LNCaP clone FGC (cell line): ENCODE measurements around the gene ZNF800.
"Not testable (repeated sequence)": the region's sequence is repeated elsewhere in the genome, so short reads cannot be mapped to it uniquely, and the experiment has no call there.

Experiments used
- DNase-seq: peaks from one replicate; pipeline ENCODE4 v3.0.0-alpha.2; 2011; ENCODE audit warnings: low read depth
- H3K4me3 ChIP-seq: 2 replicates; pipeline ENCODE4 v1.5.1; 2011; ENCODE audit warnings: mild to moderate bottlenecking, low read depth, low read length, control low read depth
- TF ChIP-seq, protein P1 (sequence below): IDR thresholded peaks from 2 replicates; pipeline ENCODE4 v1.5.1; 2012; ENCODE audit warnings: mild to moderate bottlenecking; ENCODE audit not compliant: control insufficient read depth, insufficient read depth; ENCODE audit errors: extremely low read depth

Gene ZNF800, protein sequence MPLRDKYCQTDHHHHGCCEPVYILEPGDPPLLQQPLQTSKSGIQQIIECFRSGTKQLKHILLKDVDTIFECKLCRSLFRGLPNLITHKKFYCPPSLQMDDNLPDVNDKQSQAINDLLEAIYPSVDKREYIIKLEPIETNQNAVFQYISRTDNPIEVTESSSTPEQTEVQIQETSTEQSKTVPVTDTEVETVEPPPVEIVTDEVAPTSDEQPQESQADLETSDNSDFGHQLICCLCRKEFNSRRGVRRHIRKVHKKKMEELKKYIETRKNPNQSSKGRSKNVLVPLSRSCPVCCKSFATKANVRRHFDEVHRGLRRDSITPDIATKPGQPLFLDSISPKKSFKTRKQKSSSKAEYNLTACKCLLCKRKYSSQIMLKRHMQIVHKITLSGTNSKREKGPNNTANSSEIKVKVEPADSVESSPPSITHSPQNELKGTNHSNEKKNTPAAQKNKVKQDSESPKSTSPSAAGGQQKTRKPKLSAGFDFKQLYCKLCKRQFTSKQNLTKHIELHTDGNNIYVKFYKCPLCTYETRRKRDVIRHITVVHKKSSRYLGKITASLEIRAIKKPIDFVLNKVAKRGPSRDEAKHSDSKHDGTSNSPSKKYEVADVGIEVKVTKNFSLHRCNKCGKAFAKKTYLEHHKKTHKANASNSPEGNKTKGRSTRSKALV

DNA sequence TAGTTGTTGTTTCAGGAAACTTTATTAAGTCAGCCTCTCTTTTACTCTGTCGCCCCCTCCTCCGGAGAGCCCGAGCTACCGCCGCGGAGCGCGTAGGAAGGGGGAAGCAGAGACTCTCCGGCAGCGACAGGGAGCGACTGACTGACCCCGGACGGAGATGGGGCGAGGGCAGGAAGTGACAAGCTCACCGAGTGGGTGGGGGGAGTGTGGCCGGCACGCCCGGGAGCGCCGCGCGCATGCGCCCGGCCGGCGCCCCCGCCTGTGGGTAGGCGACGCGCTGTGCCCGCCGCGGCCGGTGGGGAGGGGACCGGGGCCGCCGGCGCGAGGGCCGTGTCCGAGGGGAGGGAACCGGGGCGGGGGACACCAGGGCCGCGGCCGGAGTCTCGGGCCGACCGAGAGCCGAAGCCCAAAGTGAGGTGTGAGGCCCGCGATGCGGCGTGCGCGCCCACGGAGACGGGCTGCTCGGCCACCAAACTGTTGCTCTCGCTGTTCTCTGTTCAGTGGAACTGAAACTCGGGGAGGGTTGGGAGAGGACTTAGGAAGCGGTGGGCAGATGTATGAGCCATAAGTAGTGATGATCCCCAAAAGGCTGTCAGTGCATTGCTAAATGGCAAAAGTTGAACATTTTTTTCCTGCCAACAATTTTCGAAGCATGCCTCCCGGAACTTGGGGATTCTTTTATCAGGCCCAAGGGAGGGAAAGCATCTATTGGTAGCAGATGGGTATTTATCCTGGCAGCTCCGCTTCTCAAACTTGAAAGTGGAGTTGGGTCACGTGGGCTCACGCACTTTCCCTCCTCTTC is at the start of gene ZNF800:
ZNF800 (minus strand) TSS at position 143 of the 802 bp plus-strand sequence. CDS start 1,151 bp downstream, outside the sequence.
- TF ChIP-seq, protein P1, sequence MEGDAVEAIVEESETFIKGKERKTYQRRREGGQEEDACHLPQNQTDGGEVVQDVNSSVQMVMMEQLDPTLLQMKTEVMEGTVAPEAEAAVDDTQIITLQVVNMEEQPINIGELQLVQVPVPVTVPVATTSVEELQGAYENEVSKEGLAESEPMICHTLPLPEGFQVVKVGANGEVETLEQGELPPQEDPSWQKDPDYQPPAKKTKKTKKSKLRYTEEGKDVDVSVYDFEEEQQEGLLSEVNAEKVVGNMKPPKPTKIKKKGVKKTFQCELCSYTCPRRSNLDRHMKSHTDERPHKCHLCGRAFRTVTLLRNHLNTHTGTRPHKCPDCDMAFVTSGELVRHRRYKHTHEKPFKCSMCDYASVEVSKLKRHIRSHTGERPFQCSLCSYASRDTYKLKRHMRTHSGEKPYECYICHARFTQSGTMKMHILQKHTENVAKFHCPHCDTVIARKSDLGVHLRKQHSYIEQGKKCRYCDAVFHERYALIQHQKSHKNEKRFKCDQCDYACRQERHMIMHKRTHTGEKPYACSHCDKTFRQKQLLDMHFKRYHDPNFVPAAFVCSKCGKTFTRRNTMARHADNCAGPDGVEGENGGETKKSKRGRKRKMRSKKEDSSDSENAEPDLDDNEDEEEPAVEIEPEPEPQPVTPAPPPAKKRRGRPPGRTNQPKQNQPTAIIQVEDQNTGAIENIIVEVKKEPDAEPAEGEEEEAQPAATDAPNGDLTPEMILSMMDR, result no peak
- DNase-seq, result peak; percentile 65
- H3K4me3 ChIP-seq, result peak within 1 kb of the TSS; percentile 94

DNA sequence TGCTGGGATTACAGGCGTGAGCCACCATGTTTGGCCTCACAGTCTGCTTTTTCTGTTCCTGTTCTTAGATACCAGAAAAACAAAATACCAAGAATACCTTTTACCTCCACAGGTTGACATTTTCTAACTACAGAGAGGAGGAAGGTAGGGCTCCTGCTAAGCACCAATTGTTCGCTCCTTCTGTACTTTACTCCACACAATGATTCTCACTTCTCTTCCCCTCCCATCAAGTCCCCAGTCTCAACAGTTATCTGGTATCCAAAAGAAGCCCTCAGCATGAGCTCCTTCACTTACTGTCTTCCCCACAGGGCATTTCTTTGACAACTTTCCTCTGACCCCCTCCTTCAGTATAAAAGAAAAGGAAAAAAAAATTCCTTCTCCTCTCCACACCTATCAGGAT is 47.7 kb upstream of the ZNF800 start:
- no peak overlapping the region for H3K4me3 ChIP-seq
- TF ChIP-seq, protein P1, result no peak
- DNase-seq, result no peak

DNA sequence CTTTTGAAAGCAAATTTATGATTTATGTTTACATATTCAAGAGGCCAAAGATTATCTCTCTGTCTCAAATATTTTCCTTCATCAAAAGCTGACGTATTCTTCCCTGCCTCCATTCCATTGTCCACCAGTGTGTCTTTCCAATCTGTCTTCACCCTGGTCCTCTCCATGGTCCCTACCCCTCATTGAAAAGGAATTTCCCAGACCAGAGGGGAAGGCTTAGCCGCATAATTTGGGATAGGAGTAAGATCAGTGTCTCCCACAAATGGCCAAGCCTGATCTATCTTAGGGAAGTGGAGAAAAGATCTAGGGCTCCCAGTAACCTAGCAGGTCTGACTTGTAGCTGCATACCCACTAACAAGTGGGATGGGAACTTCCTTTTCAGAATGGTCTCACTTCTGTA is 46.3 kb upstream of the ZNF800 start:
- TF ChIP-seq, protein P1, result no peak
- H3K4me3 ChIP-seq, result no peak overlapping the region
- DNase-seq, result no peak

DNA sequence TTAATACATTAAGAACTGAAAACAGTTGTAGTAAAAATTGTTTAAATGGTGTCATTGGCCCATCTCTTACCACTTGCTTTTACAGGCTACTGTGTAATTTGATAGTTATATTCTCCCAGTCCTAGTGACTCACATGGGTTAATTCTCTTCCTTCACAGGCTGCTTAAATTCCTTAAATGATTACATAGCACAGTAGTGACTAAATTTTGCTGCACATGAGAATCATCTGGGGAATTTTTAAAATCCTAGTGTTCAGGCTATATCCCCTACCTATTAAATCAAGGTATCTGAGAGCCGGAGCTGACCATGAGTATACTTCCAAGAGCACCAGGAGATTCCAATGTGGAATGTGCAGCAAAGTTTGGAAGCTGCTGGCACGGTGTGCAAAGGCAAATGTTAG is 45.3 kb upstream of the ZNF800 start:
- DNase-seq, result no peak
- TF ChIP-seq, protein P1, result no peak
- H3K4me3 ChIP-seq, result no peak overlapping the region

DNA sequence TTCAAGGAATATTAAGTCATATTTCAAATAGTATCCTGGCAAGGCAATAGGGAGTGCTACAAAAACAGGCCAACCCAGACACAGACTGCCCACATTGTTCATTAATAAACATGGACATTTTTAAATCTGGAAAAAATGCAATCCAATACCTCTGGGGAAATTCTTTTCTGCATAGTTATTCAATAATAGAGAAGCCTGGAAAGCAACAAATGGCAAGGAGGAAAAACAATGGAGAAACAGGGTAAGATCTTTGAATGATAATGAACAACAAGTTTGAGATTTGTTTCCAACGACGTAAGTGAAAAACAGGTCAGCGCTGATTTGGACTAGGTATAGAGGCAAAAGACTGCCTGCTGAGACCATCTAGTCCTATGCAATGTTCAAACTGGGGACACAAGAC is 44.7 kb upstream of the ZNF800 start:
- TF ChIP-seq, protein P1, result no peak
- DNase-seq, result no peak
- no peak overlapping the region for H3K4me3 ChIP-seq

DNA sequence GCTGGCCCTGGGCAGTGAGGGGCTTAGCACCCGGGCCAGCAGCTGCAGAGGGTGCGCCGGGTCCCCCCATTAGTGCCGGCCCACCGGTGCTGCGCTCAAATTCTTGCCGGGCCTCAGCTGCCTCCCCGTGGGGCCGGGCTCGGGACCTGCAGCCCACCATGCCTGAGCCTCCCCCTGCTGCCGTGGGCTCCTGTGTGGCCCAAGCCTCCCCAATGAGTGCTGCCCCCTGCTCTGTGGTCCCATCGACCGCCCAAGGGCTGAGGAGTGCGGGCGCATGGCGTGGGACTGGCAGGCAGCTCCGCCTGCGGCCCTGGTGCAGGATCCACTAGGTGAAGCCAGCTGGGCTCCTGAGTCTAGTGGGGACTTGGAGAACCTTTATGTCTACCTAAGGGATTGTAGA is 36.8 kb upstream of the ZNF800 start:
- not testable (repeated sequence) for DNase-seq, H3K4me3 ChIP-seq

DNA sequence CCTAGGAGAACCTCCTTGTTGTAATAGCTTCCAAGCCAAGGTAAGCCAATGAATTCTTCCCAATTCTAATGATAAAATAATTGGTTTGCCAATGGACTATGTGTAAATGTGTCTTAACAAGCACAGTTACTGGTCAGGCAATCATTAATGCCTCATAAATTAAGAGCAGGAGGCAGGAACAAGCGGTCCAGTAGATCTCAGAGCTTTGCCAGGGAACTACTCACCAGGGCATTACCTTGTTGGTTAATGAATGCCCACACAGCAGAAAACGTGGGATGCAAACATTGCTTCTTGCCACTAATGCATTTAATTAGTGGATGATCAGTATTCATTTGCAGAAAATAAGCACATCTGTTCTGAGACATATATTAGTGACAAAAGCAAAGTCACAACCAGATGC is 26.7 kb upstream of the ZNF800 start:
- TF ChIP-seq, protein P1, result no peak
- DNase-seq, result no peak
- H3K4me3 ChIP-seq, result no peak overlapping the region
